ENCODE results near the gene DICER1.

- TF ChIP-seq ETS1 (IDR thresholded peaks at IDR 0.05), result no peak
- TF ChIP-seq CTCF (conservative IDR thresholded peaks at IDR 0.05; ENCODE audit: low read depth in 2 of 2), result no peak
- TF ChIP-seq EZH2 (IDR thresholded peaks at IDR 0.05; ENCODE audit: low read depth, unreplicated experiment), result no peak
- TF ChIP-seq REST (IDR thresholded peaks at IDR 0.05; ENCODE audit: unreplicated experiment), result no peak
- no peak for TF ChIP-seq POLR2AphosphoS5 (IDR thresholded peaks at IDR 0.05; ENCODE audit: low read depth)
Measured at GRCh38 chr14:95065411-95065810, 91.9 kb downstream of the DICER1 start.
